Lower leg skin (tissue), 3 donors: ENCODE results near the gene KCNJ4.

Source experiments
- CTCF ChIP-seq, 3 donors: fragments of 450-650 bp; IDR thresholded peaks; one replicate each; pipeline ENCODE4 v1.5.1; 2016; ENCODE audit warnings: antibody characterized with exemption in 3 of 3, mild to moderate bottlenecking in 3 of 3, moderate library complexity in 2 of 3
- POLR2A ChIP-seq, 2 donors: fragments of 450-650 bp; IDR thresholded peaks; one replicate each; pipeline ENCODE4 v1.6.1; 2016 to 2017; ENCODE audit warnings: antibody characterized with exemption in 2 of 2, mild to moderate bottlenecking in 1 of 2, moderate library complexity in 1 of 2

- no peak for TF ChIP-seq POLR2A (IDR thresholded peaks at IDR 0.05)
- TF ChIP-seq CTCF (IDR thresholded peaks at IDR 0.05), result no peak
Measured at GRCh38 chr22:38448945-38449745, 5.9 kb downstream of the KCNJ4 start.
